GM19463 (cell line): ENCODE data around the gene IGF2BP3.
A peak's percentile ranks its signal among the peaks of the same experiment; 100 is the strongest.
"Not testable (repeated sequence)": the region's sequence is repeated elsewhere in the genome, so short reads cannot be mapped to it uniquely, and the experiment has no call there.

Source experiments
- ATAC-seq: cut with Tn5 transposase; IDR thresholded peaks from one replicate; pipeline ENCODE4 v1.9.1; 2021; ENCODE audit warnings: mild to moderate bottlenecking, moderate library complexity; ENCODE audit not compliant: unreplicated experiment

The IGF2BP3 gene

DNA sequence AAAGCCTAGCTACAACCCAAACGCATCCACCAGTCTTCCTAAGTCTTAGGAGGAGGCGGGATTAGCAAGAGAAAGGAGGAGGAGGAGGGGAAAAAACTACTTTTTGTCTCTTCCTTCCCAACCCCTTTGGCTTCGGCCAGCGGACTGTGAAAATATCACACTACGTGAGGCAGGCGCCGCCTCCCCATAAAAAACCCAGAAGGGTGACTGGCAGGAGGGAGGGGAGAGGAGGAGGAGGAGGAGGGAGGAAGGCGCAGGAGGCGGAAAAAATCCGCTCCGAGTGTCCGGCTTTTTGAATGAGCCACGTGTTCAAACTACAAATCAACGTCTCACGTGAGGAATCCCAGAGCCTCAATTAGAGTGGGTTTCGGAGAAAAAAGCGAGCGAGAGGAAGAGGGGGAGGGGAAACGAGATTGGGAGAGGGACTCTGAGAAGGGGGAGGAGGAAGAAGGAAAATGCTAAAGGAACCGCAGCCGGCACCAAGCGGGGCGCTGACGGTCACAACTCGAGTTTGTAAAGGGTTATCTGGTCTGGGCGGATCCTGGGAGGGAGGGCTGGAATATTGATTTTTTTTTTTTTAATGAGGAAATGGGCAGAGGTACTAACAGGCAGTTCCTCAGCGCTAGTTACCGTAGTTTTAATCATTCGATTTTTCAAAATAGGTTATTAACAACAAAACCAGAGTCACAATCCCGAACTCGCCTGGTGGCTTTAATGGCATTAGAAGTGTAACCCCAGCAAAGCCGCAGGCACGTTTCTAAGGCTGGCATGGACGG is at the start of gene IGF2BP3:
Gene IGF2BP3, minus strand, starts transcription at position 162 of the 776 bp plus-strand sequence. CDS start 381 bp downstream, outside the sequence.
- peak; percentile 13 for ATAC-seq

DNA sequence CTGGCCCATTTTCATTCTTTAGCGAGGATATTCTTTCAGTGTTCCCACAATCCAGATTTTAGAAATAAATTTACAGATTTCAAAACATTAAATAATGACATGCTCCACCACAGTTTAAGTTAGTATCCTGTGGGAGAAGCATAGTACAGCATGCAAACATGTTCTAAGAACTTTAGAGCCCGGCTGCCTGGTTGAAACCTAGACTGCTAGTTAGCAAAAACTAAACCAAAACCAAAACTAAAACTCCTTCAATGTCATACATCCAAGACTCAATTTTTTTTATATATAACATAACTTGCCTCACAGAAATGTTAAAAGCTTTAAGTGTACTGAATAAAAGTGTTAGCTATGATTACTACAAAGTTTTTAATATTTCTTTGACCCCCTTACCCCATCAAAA is 44.5 kb upstream of the IGF2BP3 start:
- ATAC-seq: no peak

- ATAC-seq: not testable (repeated sequence)
Observed at GRCh38 chr7:23513746-23514145, 43.5 kb upstream of the IGF2BP3 start.

- ATAC-seq: no peak
Observed at GRCh38 chr7:23494009-23494408, 23.7 kb upstream of the IGF2BP3 start.

GRCh38 chr7:23491502-23491901 is 21.2 kb upstream of the IGF2BP3 start:
- no peak for ATAC-seq

- ATAC-seq: peak; percentile 85
Observed at GRCh38 chr7:23490357-23491135, 20.3 kb upstream of the IGF2BP3 start.

DNA sequence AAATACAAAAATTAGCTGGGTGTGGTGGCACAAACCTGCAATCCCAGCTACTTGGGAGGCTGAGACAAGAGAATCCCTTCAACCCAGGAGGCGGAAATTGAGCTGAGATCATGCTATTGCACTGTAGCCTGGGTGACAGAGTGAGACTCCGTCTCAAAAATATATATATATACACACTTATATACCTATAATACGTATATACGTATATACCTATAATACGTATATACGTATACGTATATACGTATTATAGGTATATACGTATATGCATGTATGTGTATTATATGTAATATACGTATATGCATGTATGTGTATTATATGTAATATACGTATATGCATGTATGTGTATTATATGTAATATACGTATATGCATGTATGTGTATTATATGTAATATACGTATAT is 18.4 kb upstream of the IGF2BP3 start:
- ATAC-seq: not testable (repeated sequence)

DNA sequence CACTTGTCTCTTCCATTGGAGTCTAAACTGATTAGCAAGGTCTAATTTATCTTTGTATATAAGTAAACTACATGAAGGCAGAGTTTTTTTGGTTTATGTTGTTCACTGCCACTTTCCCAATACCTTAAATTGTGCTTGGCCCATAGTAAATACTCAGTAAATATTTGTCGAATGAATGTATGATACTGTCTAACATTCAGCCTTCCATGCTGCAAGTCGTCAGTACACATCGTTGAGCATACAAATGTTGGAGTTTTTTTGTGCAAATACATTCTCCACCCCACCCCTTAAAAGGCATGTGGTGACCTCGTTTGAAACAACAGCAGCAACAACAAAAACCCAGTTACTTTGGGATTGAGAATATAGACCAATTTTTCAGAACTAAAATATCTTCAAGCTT is 17.4 kb upstream of the IGF2BP3 start:
- no peak for ATAC-seq

DNA sequence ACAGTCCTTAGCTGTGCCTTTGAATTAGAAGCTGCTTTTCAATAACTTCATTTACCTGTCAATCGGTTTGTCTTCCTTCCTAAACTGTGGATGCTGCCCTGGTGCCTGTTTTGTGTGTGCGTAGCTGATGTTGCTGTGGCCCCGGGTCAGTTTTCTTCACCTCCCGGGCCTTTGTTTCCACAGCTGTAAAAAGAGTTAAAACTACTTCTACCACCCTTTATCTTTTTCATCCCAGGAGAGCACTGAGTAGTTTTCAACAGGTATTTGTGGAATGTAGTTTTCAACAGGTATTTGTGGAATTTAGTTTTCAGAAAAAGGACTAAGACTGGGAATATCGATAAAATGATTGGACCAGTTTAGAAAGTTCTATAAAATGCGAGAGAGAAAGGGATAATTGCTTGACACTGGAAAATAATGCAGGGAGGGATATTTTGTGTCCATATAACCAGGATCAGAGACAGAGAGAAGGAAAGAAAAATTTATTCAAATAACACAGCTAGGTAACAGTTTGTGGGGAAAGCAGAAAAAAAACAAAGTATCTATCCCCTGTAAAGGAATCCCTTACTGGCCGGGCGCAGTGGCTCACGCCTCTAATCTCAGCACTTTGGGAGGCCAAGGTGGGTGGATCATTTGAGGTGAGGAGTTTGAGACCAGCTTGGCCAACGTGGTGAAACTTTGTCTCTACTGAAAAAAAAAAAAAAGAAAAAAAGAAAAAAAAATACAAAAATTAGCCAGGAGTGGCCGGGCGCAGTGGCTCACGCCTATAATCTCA is 15.9 kb upstream of the IGF2BP3 start:
- ATAC-seq: no peak

GRCh38 chr7:23482686-23483085 is 12.4 kb upstream of the IGF2BP3 start:
- no peak for ATAC-seq

GRCh38 chr7:23477962-23478866 is 7.9 kb upstream of the IGF2BP3 start:
- no peak for ATAC-seq

DNA sequence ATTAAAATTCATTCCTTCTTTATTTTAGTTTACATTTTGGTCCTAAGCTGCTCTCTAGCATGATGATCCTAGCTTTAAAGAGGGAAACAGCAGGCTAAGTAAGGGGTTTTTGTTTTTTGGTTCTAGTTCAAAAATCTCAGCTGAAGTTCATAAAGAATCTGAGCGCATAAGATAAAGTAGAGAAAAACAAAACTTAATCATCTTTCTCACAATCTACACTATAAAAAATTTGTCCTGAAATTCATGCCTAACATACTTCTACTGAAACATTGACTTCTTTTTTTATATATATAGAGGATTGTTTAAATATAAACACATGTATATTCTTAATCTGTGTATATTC is 6.8 kb upstream of the IGF2BP3 start:
- ATAC-seq: no peak

GRCh38 chr7:23476286-23477156 is 6.2 kb upstream of the IGF2BP3 start:
- no peak for ATAC-seq

- ATAC-seq: no peak
Observed at GRCh38 chr7:23475576-23475839, 5.2 kb upstream of the IGF2BP3 start.

- no peak for ATAC-seq
Observed at GRCh38 chr7:23474829-23475575, 4.7 kb upstream of the IGF2BP3 start.

DNA sequence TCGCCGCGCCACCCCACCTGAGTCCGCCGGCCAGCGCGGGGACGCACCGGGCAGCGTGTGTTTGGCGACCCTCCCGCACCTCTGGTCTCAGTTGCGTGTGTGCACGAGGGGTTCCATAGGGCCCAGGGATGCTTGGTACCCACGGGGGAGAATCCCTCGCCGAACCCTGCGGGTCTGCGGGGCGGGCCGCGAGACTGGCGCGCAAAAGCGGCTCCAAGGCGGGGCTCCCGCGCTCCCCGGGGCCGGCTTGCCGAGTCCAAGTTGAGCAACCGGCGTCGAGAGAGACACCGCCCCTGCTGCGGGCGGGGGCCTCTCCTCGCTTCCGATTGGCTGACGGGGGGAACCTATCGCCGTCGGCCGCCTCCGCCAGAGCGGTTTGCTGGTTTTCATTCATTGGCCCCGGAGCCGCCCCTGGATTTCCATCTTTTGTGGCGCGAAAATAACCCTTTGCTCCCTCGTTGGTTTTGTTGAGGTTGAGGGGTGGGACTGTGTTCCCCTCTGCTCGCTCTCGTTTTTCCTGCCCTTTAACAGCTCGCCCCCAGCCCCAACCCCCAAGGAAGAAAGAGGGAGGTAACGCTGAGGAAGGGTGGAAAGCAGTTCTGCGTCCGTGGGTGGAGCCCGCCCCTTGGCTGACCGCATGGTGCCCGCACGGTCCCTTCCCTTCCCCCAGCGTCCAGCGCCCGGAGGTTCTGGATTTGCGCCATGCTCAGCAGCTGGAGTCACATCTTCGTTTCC is 4.0 kb upstream of the IGF2BP3 start:
- ATAC-seq: peak; percentile 70

DNA sequence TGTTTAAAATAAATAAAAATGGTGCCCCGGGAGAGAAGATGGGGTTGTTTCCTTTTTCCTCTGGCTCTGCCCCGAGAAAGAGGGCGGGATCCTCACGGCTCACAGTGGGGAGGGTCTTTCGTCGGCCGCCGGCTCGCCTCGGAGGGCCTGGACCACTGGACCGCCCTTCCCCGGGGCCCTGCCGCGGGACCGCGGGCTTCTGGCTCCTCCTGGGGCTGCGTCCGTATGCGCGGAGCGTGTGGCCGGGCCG is 3.5 kb upstream of the IGF2BP3 start:
- ATAC-seq: peak; percentile 14

- ATAC-seq: no peak
Observed at GRCh38 chr7:23472956-23473843, 2.9 kb upstream of the IGF2BP3 start.
